ENCODE results near the gene ECHS1.
"Not testable (repeated sequence)": the region's sequence is repeated elsewhere in the genome, so short reads cannot be mapped to it uniquely, and the experiment has no call there.

ECHS1 gene

GRCh38 chr10:133377818-133378250, 4.7 kb upstream of the ECHS1 start:
- DNase-seq: no peak

GRCh38 chr10:133377025-133377817, 4.1 kb upstream of the ECHS1 start:
- no peak for DNase-seq

- DNase-seq: not testable (repeated sequence)
Observed at GRCh38 chr10:133376183-133376582, 3.0 kb upstream of the ECHS1 start.

GRCh38 chr10:133375357-133376115, 2.4 kb upstream of the ECHS1 start:
- no peak for DNase-seq

GRCh38 chr10:133372507-133372906, 647 bp downstream of the ECHS1 start:
- DNase-seq: no peak

GRCh38 chr10:133370030-133370786, 2.9 kb downstream of the ECHS1 start:
- no peak for DNase-seq

GRCh38 chr10:133368153-133368552, 5.0 kb downstream of the ECHS1 start:
- no peak for DNase-seq

- not testable (repeated sequence) for DNase-seq
Observed at GRCh38 chr10:133367461-133367860, 5.7 kb downstream of the ECHS1 start.

- DNase-seq: no peak
Observed at GRCh38 chr10:133366751-133367150, 6.4 kb downstream of the ECHS1 start.

- DNase-seq: no peak
Observed at GRCh38 chr10:133366130-133366478, 7.0 kb downstream of the ECHS1 start.

GRCh38 chr10:133365461-133366129, 7.6 kb downstream of the ECHS1 start:
- no peak for DNase-seq

GRCh38 chr10:133364645-133365431, 8.3 kb downstream of the ECHS1 start:
- no peak for DNase-seq

- DNase-seq: no peak
Observed at GRCh38 chr10:133362846-133363245, 10.3 kb downstream of the ECHS1 start.

- no peak for DNase-seq
Observed at GRCh38 chr10:133361773-133362441, 11.2 kb downstream of the ECHS1 start.

- no peak for DNase-seq
Observed at GRCh38 chr10:133361227-133361626, 11.9 kb downstream of the ECHS1 start.

- DNase-seq: no peak
Observed at GRCh38 chr10:133359972-133360610, 13.1 kb downstream of the ECHS1 start.

- no peak for DNase-seq
Observed at GRCh38 chr10:133359554-133359971, 13.6 kb downstream of the ECHS1 start.

- no peak for DNase-seq
Observed at GRCh38 chr10:133358925-133359310, 14.2 kb downstream of the ECHS1 start.

- no peak for DNase-seq
Observed at GRCh38 chr10:133358162-133358924, 14.8 kb downstream of the ECHS1 start.

Measured in 8988T (cell line).